ENCODE measurements around the gene CBLIF.
"Not testable (repeated sequence)": the region's sequence is repeated elsewhere in the genome, so short reads cannot be mapped to it uniquely, and the experiment has no call there.

Gene CBLIF

GRCh38 chr11:59845399-59845798, at the start of gene CBLIF:
Gene CBLIF, minus strand, starts transcription at chr11:59845499. Its CDS starts 46 bp downstream, at chr11:59845453.
- no peak for DNase-seq

- DNase-seq: no peak
Observed at GRCh38 chr11:59894616-59895015, 49.3 kb upstream of the CBLIF start.

GRCh38 chr11:59891781-59892181, 46.5 kb upstream of the CBLIF start:
- no peak for DNase-seq

GRCh38 chr11:59887156-59887555, 41.9 kb upstream of the CBLIF start:
- not testable (repeated sequence) for DNase-seq

- DNase-seq: no peak
Observed at GRCh38 chr11:59883597-59883996, 38.3 kb upstream of the CBLIF start.

- no peak for DNase-seq
Observed at GRCh38 chr11:59879567-59879966, 34.3 kb upstream of the CBLIF start.

- DNase-seq: no peak
Observed at GRCh38 chr11:59878575-59878974, 33.3 kb upstream of the CBLIF start, which contains the start of gene OOSP3. Gene OOSP3, plus strand, starts transcription at chr11:59878782. Its CDS starts 27 bp downstream, at chr11:59878809.

- no peak for DNase-seq
Observed at GRCh38 chr11:59877784-59878183, 32.5 kb upstream of the CBLIF start.

GRCh38 chr11:59877325-59877724, 32.0 kb upstream of the CBLIF start:
- DNase-seq: no peak

- no peak for DNase-seq
Observed at GRCh38 chr11:59875856-59876519, 30.7 kb upstream of the CBLIF start.

GRCh38 chr11:59872076-59872475, 26.8 kb upstream of the CBLIF start:
- no peak for DNase-seq

- DNase-seq: no peak
Observed at GRCh38 chr11:59867946-59868345, 22.6 kb upstream of the CBLIF start.

- DNase-seq: no peak
Observed at GRCh38 chr11:59866836-59867235, 21.5 kb upstream of the CBLIF start.

GRCh38 chr11:59866397-59866796, 21.1 kb upstream of the CBLIF start, which contains the start of gene TCN1:
Gene TCN1, minus strand, starts transcription at chr11:59866487. Its CDS starts 17 bp downstream, at chr11:59866470.
- no peak for DNase-seq

GRCh38 chr11:59865031-59865430, 19.7 kb upstream of the CBLIF start:
- no peak for DNase-seq

GRCh38 chr11:59862252-59862651, 17.0 kb upstream of the CBLIF start:
- no peak for DNase-seq

- DNase-seq: no peak
Observed at GRCh38 chr11:59859673-59860072, 14.4 kb upstream of the CBLIF start.

- no peak for DNase-seq
Observed at GRCh38 chr11:59857439-59858434, 12.4 kb upstream of the CBLIF start.

- no peak for DNase-seq
Observed at GRCh38 chr11:59854871-59855270, 9.6 kb upstream of the CBLIF start.

GRCh38 chr11:59851416-59851815, 6.1 kb upstream of the CBLIF start:
- DNase-seq: not testable (repeated sequence)

GRCh38 chr11:59849551-59849950, 4.3 kb upstream of the CBLIF start:
- DNase-seq: not testable (repeated sequence)

GRCh38 chr11:59849129-59849528, 3.8 kb upstream of the CBLIF start:
- DNase-seq: no peak

GRCh38 chr11:59848439-59848838, 3.1 kb upstream of the CBLIF start:
- DNase-seq: not testable (repeated sequence)

GRCh38 chr11:59847626-59848025, 2.3 kb upstream of the CBLIF start:
- no peak for DNase-seq
